K562 (cell line): Measurements from ENCODE around the gene SORT1. TPM values are rescaled to one million over a fixed set of nuclear protein-coding genes. Genes with fewer than 3 reads are reported as not detected.
A peak's percentile ranks its signal among the peaks of the same experiment; 100 is the strongest.

ENCODE experiments used
- ATAC-seq: fragments of 200-7000 bp; cut with Tn5 transposase; 3 replicates; pipeline ENCODE4 v1.9.1; 2020; ENCODE audit warnings: moderate library complexity
- BruUV-seq: library from RNA; stranded (reverse); fragments of 400-500 nt; replicated peaks from 2 replicates; lab custom pipeline; 2021; lab: Mats Ljungman, UMichigan
- CTCF ChIA-PET: fragments of 300-600 bp; formaldehyde crosslinking; extraction: SDS; loops from one replicate; lab custom pipeline; 2021; ENCODE audit warnings: low intra/inter-chr PET ratio; lab: Yijun Ruan, JAX
- POLR2A ChIA-PET: fragments of 300-600, 350-650 bp; sonication (Branson Sonifier 250); formaldehyde crosslinking; extraction: SDS; loops from one replicate; lab custom pipeline; 2021; ENCODE audit warnings: antibody characterized with exemption, inconsistent platforms; lab: Yijun Ruan, JAX
- DNase-seq, 4 experiments: peaks; one replicate each; pipeline versions ENCODE4 v3.0.0 to v3.0.0-alpha.2; 2011 to 2018; ENCODE audit warnings: low spot score in 3 of 4, mixed read lengths in 3 of 4; ENCODE audit errors: extremely low read depth in 1 of 4
- FAIRE-seq: peaks from 2 replicates; lab custom pipeline; 2011; peaks lifted over from hg19 to GRCh38; lab: Jason Lieb, UNC
- H2AFZ ChIP-seq: 2 replicates; pipeline ENCODE4 v1.6.0; 2011; ENCODE audit warnings: low read depth, low read length, control low read depth, inconsistent platforms
- H3K27ac ChIP-seq: fragments of 200-600 bp; 3 replicates; pipeline ENCODE4 v1.8.0; 2011; ENCODE audit warnings: low read depth, mild to moderate bottlenecking, control low read depth, inconsistent platforms, low read length, moderate library complexity, mixed read lengths; ENCODE audit errors: extremely low read depth
- H3K27me3 ChIP-seq, 2 experiments: fragments of 300-600 bp in 1 of 2; 2 replicates in 1 of 2; 3 replicates in 1 of 2; pipeline versions ENCODE4 v1.6.0 to v1.8.0; 2011; ENCODE audit warnings: inconsistent platforms in 2 of 2, low read length in 2 of 2, mild to moderate bottlenecking in 1 of 2, mixed read lengths in 1 of 2, moderate library complexity in 1 of 2; ENCODE audit not compliant: control insufficient read depth in 2 of 2, insufficient read depth in 2 of 2
- H3K36me3 ChIP-seq: fragments of 300-600 bp; 3 replicates; pipeline ENCODE4 v1.8.0; 2011; ENCODE audit warnings: mild to moderate bottlenecking, low read length, inconsistent platforms; ENCODE audit not compliant: control insufficient read depth, insufficient read depth
- H3K4me1 ChIP-seq, 2 experiments: fragments of 200-600 bp in 1 of 2; replicated peaks in 1 of 2; 2 replicates in 1 of 2; 3 replicates in 1 of 2; pipeline versions ENCODE4 v1.5.1 to v1.8.0; 2011; ENCODE audit warnings: inconsistent platforms in 2 of 2, low read length in 2 of 2, mild to moderate bottlenecking in 1 of 2, mixed read lengths in 1 of 2, moderate library complexity in 1 of 2; ENCODE audit not compliant: control insufficient read depth in 2 of 2, insufficient read depth in 2 of 2
- H3K4me2 ChIP-seq: 2 replicates; pipeline ENCODE4 v1.6.1; 2011; ENCODE audit warnings: low read length, control low read depth, inconsistent platforms, mixed read lengths; ENCODE audit not compliant: insufficient read depth
- H3K4me3 ChIP-seq: fragments of 200-600 bp; sonication (generic), shearing (Covaris generic); 2 replicates; pipeline ENCODE4 v1.5.1; 2016; ENCODE audit warnings: control low read depth, inconsistent platforms
- H3K79me2 ChIP-seq: fragments of 200-600 bp; 3 replicates; pipeline ENCODE4 v1.8.0; 2011; ENCODE audit warnings: low read length, inconsistent platforms; ENCODE audit not compliant: control insufficient read depth, insufficient read depth
- H3K9ac ChIP-seq, 2 experiments: 2 replicates each; pipeline versions ENCODE4 v1.6.0 to v1.6.1; 2011; ENCODE audit warnings: low read depth in 2 of 2, low read length in 2 of 2, control low read depth in 1 of 2, inconsistent platforms in 1 of 2, mild to moderate bottlenecking in 1 of 2, mixed read lengths in 1 of 2; ENCODE audit not compliant: insufficient read depth in 1 of 2
- H3K9me1 ChIP-seq: one replicate; pipeline ENCODE4 v1.6.0; 2011; ENCODE audit warnings: inconsistent platforms, mild to moderate bottlenecking, low read length, moderate library complexity; ENCODE audit not compliant: control insufficient read depth, insufficient read depth
- H3K9me3 ChIP-seq: replicated peaks from 2 replicates; pipeline ENCODE4 v1.5.1; 2011; ENCODE audit warnings: low read depth, low read length, inconsistent platforms; ENCODE audit not compliant: control insufficient read depth, insufficient read depth
- H4K20me1 ChIP-seq: replicated peaks from 2 replicates; pipeline ENCODE4 v1.6.1; 2011; ENCODE audit warnings: low read length, inconsistent platforms, mixed read lengths; ENCODE audit not compliant: control insufficient read depth, insufficient read depth
- ELF1 ChIP-seq: fragments of 200-800 bp; sonication (Bioruptor generic); IDR thresholded peaks from 2 replicates; pipeline ENCODE4 v1.6.1; 2016; ENCODE audit warnings: missing genetic modification characterization, missing compliant biosample characterization
- GATAD2B ChIP-seq: fragments of 450-650 bp; IDR thresholded peaks from 2 replicates; pipeline ENCODE4 v1.6.1; 2017; ENCODE audit warnings: mild to moderate bottlenecking, borderline replicate concordance
- MAFG ChIP-seq: fragments of 450-650 bp; conservative IDR thresholded peaks from 2 replicates; pipeline ENCODE4 v1.6.1; 2016; ENCODE audit warnings: missing genetic modification characterization, missing compliant biosample characterization
- NFE2 ChIP-seq: IDR thresholded peaks from 2 replicates; pipeline ENCODE4 v1.6.1; 2014; ENCODE audit warnings: antibody characterized with exemption, low read depth
- NFRKB ChIP-seq: fragments of 450-650 bp; IDR thresholded peaks from 2 replicates; pipeline ENCODE4 v1.6.1; 2016; ENCODE audit warnings: low read depth
- PHF21A ChIP-seq: fragments of 450-650 bp; IDR thresholded peaks from 2 replicates; pipeline ENCODE4 v1.6.1; 2017; ENCODE audit warnings: low read depth, borderline replicate concordance
- SRSF9 ChIP-seq: fragments of 200-400 bp; formaldehyde crosslinking; IDR thresholded peaks from 2 replicates; pipeline ENCODE4 v1.6.1; 2017; ENCODE audit warnings: low read depth, low read length, borderline replicate concordance
- WGBS: fragments of 100-300 bp; shearing (Covaris generic); methylation state at CpG from one replicate; pipeline ENCODE4 v1.1.6; 2016; ENCODE audit warnings: low coverage, mixed read lengths; ENCODE audit not compliant: insufficient coverage; ENCODE audit errors: missing lambda C conversion rate; 5-methylcytosine and 5-hydroxymethylcytosine counted together
- in situ Hi-C: fragments of 300-500 bp; cut with MboI; formaldehyde crosslinking; loops from 4 replicates; pipeline ENCODE4 v1.15.0; 2018; ENCODE audit warnings: inconsistent platforms, mixed read lengths
- intact Hi-C: fragments of 100-400 bp; cut with micrococcal nuclease; formaldehyde crosslinking; loops from 2 replicates; pipeline ENCODE4 v1.14.2; 2022
- polyA plus RNA-seq, 8 experiments: library from polyadenylated mRNA; depleted of rRNA in 4 of 8; stranded (reverse) in 5 of 8; unstranded in 3 of 8; fragments of >200 nt; fragmentation: Nextera tagmentation in 2 of 8; fragmentation: Illumina TruSeq in 1 of 8; extraction: Ambion mirVana in 2 of 8; extraction: Trizol in 1 of 8; gene quantifications; 2 replicates each; pipeline versions ENCODE4 v1.2.1 to v1.2.3, GENCODE V29; 2011 to 2014; ENCODE audit warnings: inconsistent platforms in 1 of 8, missing spikeins in 1 of 8
- total RNA-seq, 7 experiments: library from RNA; depleted of rRNA in 6 of 7; stranded (reverse); fragments of >200 nt in 6 of 7; fragmentation: Illumina TruSeq in 2 of 7; extraction: Trizol in 2 of 7; gene quantifications; 2 replicates each; pipeline versions ENCODE4 v1.2.1 to v1.2.3, GENCODE V29; 2011 to 2021; ENCODE audit warnings: low replicate concordance in 1 of 7
- TF ChIP-seq, protein P1 (sequence below): fragments of 200-800 bp; sonication (Bioruptor generic); IDR thresholded peaks from 2 replicates; pipeline ENCODE4 v1.6.1; 2017; ENCODE audit warnings: missing genetic modification characterization, missing compliant biosample characterization
- TF ChIP-seq, protein P2 (sequence below), 2 experiments: fragments of 450-650 bp in 1 of 2; sonication (generic) in 1 of 2; formaldehyde crosslinking in 1 of 2; IDR thresholded peaks; 2 replicates each; pipeline versions ENCODE4 v1.7.1 to v1.9.0; 2016 to 2022; ENCODE audit warnings: inconsistent platforms in 1 of 2, mild to moderate bottlenecking in 1 of 2, missing genetic modification reagents in 1 of 2

The SORT1 gene
- total and polyA plus RNA-seq, 9 of the 15 experiments (the other 6 are each of a cell fraction or from before 2014, with no cell fraction given): 27.4 to 112 (median 65.0) TPM

DNA sequence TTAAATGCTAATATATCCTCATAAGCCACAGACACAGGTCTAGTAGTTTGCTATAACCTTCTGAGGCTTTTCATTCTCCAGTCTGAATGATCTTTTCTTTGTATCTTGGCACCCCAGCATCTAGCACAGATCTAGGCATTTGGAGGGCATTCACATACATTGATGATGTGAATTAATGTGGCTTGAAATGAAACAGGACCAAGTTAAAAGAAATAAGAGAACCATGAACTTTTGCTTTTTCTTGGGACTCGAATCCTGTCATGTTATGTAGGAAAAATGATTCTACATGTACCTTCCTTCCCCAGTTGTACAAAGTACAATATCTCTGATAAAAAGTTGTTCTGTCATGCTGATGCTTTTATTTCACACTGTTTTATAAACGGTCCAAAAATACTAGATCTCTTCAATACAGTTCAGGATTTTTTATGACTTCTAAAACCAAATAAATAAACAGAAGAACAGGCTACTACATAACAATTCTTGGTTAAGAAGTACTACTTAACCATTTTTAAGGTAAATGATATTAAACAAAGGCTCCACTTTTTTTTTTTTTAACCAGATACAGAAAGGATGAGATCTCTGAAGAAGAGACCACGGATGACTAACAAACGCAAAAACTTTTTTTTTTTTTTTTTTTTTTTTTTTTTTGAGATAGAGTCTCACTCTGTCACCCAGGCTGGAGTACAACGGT is 3.0 kb downstream of the SORT1 start:
- H3K4me3 ChIP-seq: peak overlapping the region; percentile 13; the same call in 1 of the 2 replicates
- peak overlapping the region; percentile 6 for H2AFZ ChIP-seq
- 3% methylated on average over 5 of the region's 5 CpGs for WGBS
- H3K9ac ChIP-seq: peak overlapping the region; percentile 4 to 86; a peak in 2 of 4 replicates
- no peaks in the 10 kb centered on the region for H3K9me1 ChIP-seq
- CTCF ChIA-PET: interaction anchor here (0.6 to 0.7 kb wide), 3 partner anchors 131 to 432 kb away, joined by 3 to 8 read pairs (median 3); no protein-coding TSS in a partner anchor
- BruUV-seq: no TSS peak
- peaks cover 78% of the 10 kb centered on the region for H3K79me2 ChIP-seq
- POLR2A ChIA-PET: interaction anchor here (1.0 to 1.9 kb wide), 3 partner anchors 11 to 87 kb away, joined by 3 to 5 read pairs (median 5); no protein-coding TSS in a partner anchor
- no peaks in the 10 kb centered on the region for H4K20me1 ChIP-seq
- peaks cover 22% of the 10 kb centered on the region for H3K36me3 ChIP-seq
- peaks cover 38 to 61% of the 10 kb centered on the region in 2 experiments for H3K4me1 ChIP-seq
- peak overlapping the region; percentile 92 for H3K27ac ChIP-seq
- TF ChIP-seq ELF1: 0 out of 2 replicates have a peak, but pooled peaks have one; percentile 25
- TF ChIP-seq PHF21A: no peak
- TF ChIP-seq, protein P1, sequence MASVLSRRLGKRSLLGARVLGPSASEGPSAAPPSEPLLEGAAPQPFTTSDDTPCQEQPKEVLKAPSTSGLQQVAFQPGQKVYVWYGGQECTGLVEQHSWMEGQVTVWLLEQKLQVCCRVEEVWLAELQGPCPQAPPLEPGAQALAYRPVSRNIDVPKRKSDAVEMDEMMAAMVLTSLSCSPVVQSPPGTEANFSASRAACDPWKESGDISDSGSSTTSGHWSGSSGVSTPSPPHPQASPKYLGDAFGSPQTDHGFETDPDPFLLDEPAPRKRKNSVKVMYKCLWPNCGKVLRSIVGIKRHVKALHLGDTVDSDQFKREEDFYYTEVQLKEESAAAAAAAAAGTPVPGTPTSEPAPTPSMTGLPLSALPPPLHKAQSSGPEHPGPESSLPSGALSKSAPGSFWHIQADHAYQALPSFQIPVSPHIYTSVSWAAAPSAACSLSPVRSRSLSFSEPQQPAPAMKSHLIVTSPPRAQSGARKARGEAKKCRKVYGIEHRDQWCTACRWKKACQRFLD (CRISPR knock-in tag): 0 out of 2 replicates have a peak, but pooled peaks have one; percentile 11
- TF ChIP-seq GATAD2B: 0 out of 2 replicates have a peak, but pooled peaks have one; percentile 36
- TF ChIP-seq, protein P2, sequence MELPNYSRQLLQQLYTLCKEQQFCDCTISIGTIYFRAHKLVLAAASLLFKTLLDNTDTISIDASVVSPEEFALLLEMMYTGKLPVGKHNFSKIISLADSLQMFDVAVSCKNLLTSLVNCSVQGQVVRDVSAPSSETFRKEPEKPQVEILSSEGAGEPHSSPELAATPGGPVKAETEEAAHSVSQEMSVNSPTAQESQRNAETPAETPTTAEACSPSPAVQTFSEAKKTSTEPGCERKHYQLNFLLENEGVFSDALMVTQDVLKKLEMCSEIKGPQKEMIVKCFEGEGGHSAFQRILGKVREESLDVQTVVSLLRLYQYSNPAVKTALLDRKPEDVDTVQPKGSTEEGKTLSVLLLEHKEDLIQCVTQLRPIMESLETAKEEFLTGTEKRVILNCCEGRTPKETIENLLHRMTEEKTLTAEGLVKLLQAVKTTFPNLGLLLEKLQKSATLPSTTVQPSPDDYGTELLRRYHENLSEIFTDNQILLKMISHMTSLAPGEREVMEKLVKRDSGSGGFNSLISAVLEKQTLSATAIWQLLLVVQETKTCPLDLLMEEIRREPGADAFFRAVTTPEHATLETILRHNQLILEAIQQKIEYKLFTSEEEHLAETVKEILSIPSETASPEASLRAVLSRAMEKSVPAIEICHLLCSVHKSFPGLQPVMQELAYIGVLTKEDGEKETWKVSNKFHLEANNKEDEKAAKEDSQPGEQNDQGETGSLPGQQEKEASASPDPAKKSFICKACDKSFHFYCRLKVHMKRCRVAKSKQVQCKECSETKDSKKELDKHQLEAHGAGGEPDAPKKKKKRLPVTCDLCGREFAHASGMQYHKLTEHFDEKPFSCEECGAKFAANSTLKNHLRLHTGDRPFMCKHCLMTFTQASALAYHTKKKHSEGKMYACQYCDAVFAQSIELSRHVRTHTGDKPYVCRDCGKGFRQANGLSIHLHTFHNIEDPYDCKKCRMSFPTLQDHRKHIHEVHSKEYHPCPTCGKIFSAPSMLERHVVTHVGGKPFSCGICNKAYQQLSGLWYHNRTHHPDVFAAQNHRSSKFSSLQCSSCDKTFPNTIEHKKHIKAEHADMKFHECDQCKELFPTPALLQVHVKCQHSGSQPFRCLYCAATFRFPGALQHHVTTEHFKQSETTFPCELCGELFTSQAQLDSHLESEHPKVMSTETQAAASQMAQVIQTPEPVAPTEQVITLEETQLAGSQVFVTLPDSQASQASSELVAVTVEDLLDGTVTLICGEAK (IDR thresholded peaks at IDR 0.05): 0 out of 2 replicates have a peak, but pooled peaks have one; percentile 8
- TF ChIP-seq, protein P2 (CRISPR knock-in tag; IDR thresholded peaks at IDR 0.05): no peak
- peak; percentile 46; the same call in 1 of the 2 replicates for TF ChIP-seq MAFG (tag)
- no peak for TF ChIP-seq SRSF9
- TF ChIP-seq NFE2: peak; percentile 38; the same call in 1 of the 2 replicates
- TF ChIP-seq NFRKB: peak; percentile 33; the same call in 1 of the 2 replicates
- no peaks in the 10 kb centered on the region for H3K27me3 ChIP-seq
- peak overlapping the region; percentile 68 for H3K4me2 ChIP-seq
- in situ Hi-C loops: no loop called here
- no peaks in the 10 kb centered on the region for H3K9me3 ChIP-seq
- FAIRE-seq (no peak), DNase-seq (no peak), ATAC-seq (no peak)
- intact Hi-C loops: loop anchor here (1.0 to 5.0 kb wide), 2 partner anchors 32 to 193 kb away; no protein-coding TSS in a partner anchor
